Spleen (tissue), 11 donors: Measurements from ENCODE around the gene LMO3. TPM values are rescaled to one million over a fixed set of nuclear protein-coding genes. Genes with fewer than 3 reads are reported as not detected.

Source experiments
- DNase-seq: peaks from one replicate; pipeline ENCODE4 v3.0.0-alpha.2; 2020
- H3K27ac ChIP-seq, 8 donors: fragments of 200-600 bp; sonication (generic) in 7 of 8; 1 replicate in 4 of 8; 2 replicates in 4 of 8; pipeline versions ENCODE4 v1.5.0 to v1.8.0; 2016 to 2021; ENCODE audit warnings: inconsistent platforms in 4 of 8, mild to moderate bottlenecking in 4 of 8, moderate library complexity in 1 of 8
- H3K27me3 ChIP-seq, 7 donors: fragments of 200-600 bp; sonication (generic) in 6 of 7; replicated peaks in 1 of 7; 1 replicate in 4 of 7; 2 replicates in 3 of 7; pipeline versions ENCODE4 v1.5.0 to v1.8.0; 2016 to 2021; ENCODE audit warnings: inconsistent platforms in 3 of 7, mild to moderate bottlenecking in 1 of 7
- H3K36me3 ChIP-seq, 6 donors: fragments of 200-600 bp; sonication (generic) in 5 of 6; 1 replicate in 4 of 6; 2 replicates in 2 of 6; pipeline versions ENCODE4 v1.5.0 to v1.8.0; 2016 to 2021; ENCODE audit warnings: inconsistent platforms in 2 of 6
- H3K4me1 ChIP-seq, 6 donors: fragments of 200-600 bp; sonication (generic) in 5 of 6; 1 replicate in 3 of 6; 2 replicates in 3 of 6; pipeline versions ENCODE4 v1.5.0 to v1.8.0; 2016 to 2021; ENCODE audit warnings: inconsistent platforms in 3 of 6
- H3K4me3 ChIP-seq, 8 donors: fragments of 200-600 bp; sonication (generic) in 7 of 8; 1 replicate in 4 of 8; 2 replicates in 4 of 8; pipeline versions ENCODE4 v1.5.0 to v1.8.0; 2016 to 2021; ENCODE audit warnings: inconsistent platforms in 4 of 8, mild to moderate bottlenecking in 4 of 8, moderate library complexity in 2 of 8
- H3K9me3 ChIP-seq, 8 donors: fragments of 200-600 bp; sonication (generic) in 7 of 8; 1 replicate in 4 of 8; 2 replicates in 4 of 8; pipeline versions ENCODE4 v1.5.0 to v1.8.0; 2016 to 2021; ENCODE audit warnings: inconsistent platforms in 4 of 8
- POLR2A ChIP-seq, 3 donors: fragments of 450-650 bp; IDR thresholded peaks; one replicate each; pipeline ENCODE4 v1.5.1; 2017; ENCODE audit warnings: antibody characterized with exemption in 3 of 3, mild to moderate bottlenecking in 1 of 3
- POLR2AphosphoS5 ChIP-seq, 3 donors: sonication (generic); formaldehyde crosslinking; IDR thresholded peaks; one replicate each; pipeline ENCODE4 v1.5.1; 2017; ENCODE audit warnings: antibody characterized with exemption in 3 of 3
- WGBS, 5 donors: extraction: QIAGEN DNeasy Blood & Tissue Kit in 3 of 5; methylation state at CpG; one replicate each; pipeline versions ENCODE4 v1.1.5 to v1.1.7; 2013 to 2018; 5-methylcytosine and 5-hydroxymethylcytosine counted together
- intact Hi-C: fragments of 100-400 bp; cut with DNase I; formaldehyde crosslinking; loops from one replicate; pipeline ENCODE4 v1.15.0; 2023; ENCODE audit warnings: low total_unique reads
- polyA plus RNA-seq, 3 donors: library from polyadenylated mRNA; stranded (reverse); fragments of 200-250 nt; gene quantifications; one replicate each; pipeline ENCODE4 v1.2.1, GENCODE V29; 2013
- total RNA-seq, 7 donors: library from RNA; depleted of rRNA in 3 of 7; stranded (reverse); fragments of >200 nt in 3 of 7; fragmentation: NEBNext Ultra II Directional in 4 of 7; extraction: Animal tissue kit (Norgen Biotek cat#: 25700) in 4 of 7; gene quantifications; one replicate each; pipeline versions ENCODE4 v1.1.0 to v1.2.1, GENCODE V29; 2016 to 2021
- TF ChIP-seq, protein P1 (sequence below), 11 experiments: fragments of 200-600 bp in 7 of 11; fragments of 450-650 bp in 4 of 11; sonication (generic) in 4 of 11; IDR thresholded peaks in 8 of 11; conservative IDR thresholded peaks in 3 of 11; 1 replicate in 7 of 11; 2 replicates in 4 of 11; pipeline versions ENCODE4 v1.4.0 to v1.8.0; 2016 to 2021; ENCODE audit warnings: antibody characterized with exemption in 11 of 11, inconsistent platforms in 4 of 11, mild to moderate bottlenecking in 1 of 11
- donor health status: healthy with polysubstance abuse.
- donor health status: DM: no; HTN: no; CAD: no; lungs with moderate emphysema.
- donor health status: DM: no; HTN: no; CAD: no.
- donor health status: Bipolar disorder and iron deficiency.
- donor health status: healthy.
- donor health status: DM: no; HTN: no; CAD: no.
- donor health status: DM: yes; HTN: yes; CAD: no.

Gene LMO3
- total and polyA plus RNA-seq, 10 donors = 0.07 to 2.5 (median 0.48) TPM; not detected in 1

DNA sequence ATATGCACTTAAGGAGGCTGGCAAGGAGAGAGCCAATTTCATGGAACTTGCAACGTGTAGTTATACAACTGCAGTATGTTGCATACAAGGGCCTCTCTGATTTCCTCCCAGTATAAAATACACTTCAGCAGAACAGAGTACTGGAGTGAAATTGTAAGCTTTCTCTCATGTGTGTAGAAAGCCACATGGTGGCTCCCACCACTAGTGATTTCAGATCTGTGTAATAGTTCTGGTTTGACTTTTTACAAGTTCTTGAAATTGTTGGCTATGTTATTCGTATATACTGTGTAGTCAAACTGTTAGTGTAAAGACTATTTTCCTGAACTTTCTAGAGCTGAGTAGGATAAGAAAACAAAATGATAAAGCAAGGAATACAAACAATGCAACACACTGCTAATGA is 16.4 kb upstream of the LMO3 start:
- intact Hi-C loops = no loop called here
- Histone ChIP-seq H3K4me1 (no peaks in the 10 kb centered on the region), H3K27me3 (no peaks in the 10 kb centered on the region), H3K36me3 (no peaks in the 10 kb centered on the region), H3K9me3 (peaks cover 0 to 13% (median 5%) of the 10 kb centered on the region in 8 donors), H3K4me3 (no peak overlapping the region), H3K27ac (no peak overlapping the region)
- WGBS, 5 donors = 55 to 78% (median 70%) methylated on average over 2 of the region's 2 CpGs
- no peak for DNase-seq
- TF ChIP-seq, protein P1, sequence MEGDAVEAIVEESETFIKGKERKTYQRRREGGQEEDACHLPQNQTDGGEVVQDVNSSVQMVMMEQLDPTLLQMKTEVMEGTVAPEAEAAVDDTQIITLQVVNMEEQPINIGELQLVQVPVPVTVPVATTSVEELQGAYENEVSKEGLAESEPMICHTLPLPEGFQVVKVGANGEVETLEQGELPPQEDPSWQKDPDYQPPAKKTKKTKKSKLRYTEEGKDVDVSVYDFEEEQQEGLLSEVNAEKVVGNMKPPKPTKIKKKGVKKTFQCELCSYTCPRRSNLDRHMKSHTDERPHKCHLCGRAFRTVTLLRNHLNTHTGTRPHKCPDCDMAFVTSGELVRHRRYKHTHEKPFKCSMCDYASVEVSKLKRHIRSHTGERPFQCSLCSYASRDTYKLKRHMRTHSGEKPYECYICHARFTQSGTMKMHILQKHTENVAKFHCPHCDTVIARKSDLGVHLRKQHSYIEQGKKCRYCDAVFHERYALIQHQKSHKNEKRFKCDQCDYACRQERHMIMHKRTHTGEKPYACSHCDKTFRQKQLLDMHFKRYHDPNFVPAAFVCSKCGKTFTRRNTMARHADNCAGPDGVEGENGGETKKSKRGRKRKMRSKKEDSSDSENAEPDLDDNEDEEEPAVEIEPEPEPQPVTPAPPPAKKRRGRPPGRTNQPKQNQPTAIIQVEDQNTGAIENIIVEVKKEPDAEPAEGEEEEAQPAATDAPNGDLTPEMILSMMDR (IDR thresholded peaks at IDR 0.05 in 8 of 11, conservative IDR thresholded peaks at IDR 0.05 in 3 of 11) = no peak
- no peak for TF ChIP-seq POLR2AphosphoS5 (IDR thresholded peaks at IDR 0.05)
- TF ChIP-seq POLR2A (IDR thresholded peaks at IDR 0.05) = no peak

GRCh38 chr12:16619537-16619936 is 13.6 kb upstream of the LMO3 start:
- intact Hi-C loops = no loop called here
- Histone ChIP-seq H3K4me1 (no peaks in the 10 kb centered on the region), H3K9me3 (peaks cover 0 to 13% (median 5%) of the 10 kb centered on the region in 8 donors), H3K4me3 (no peak overlapping the region), H3K27ac (no peak overlapping the region), H3K36me3 (no peaks in the 10 kb centered on the region), H3K27me3 (no peaks in the 10 kb centered on the region)
- DNase-seq = no peak
- TF ChIP-seq, protein P1 (IDR thresholded peaks at IDR 0.05 in 8 of 11, conservative IDR thresholded peaks at IDR 0.05 in 3 of 11) = no peak
- no peak for TF ChIP-seq POLR2AphosphoS5 (IDR thresholded peaks at IDR 0.05)
- TF ChIP-seq POLR2A (IDR thresholded peaks at IDR 0.05) = no peak

- Histone ChIP-seq H3K36me3 (no peaks in the 10 kb centered on the region), H3K27ac (no peak overlapping the region), H3K4me1 (no peaks in the 10 kb centered on the region), H3K4me3 (no peak overlapping the region), H3K27me3 (no peaks in the 10 kb centered on the region), H3K9me3 (peaks cover 0 to 13% (median 5%) of the 10 kb centered on the region in 8 donors)
- intact Hi-C loops = no loop called here
- TF ChIP-seq, protein P1 (IDR thresholded peaks at IDR 0.05 in 8 of 11, conservative IDR thresholded peaks at IDR 0.05 in 3 of 11) = no peak
- TF ChIP-seq POLR2AphosphoS5 (IDR thresholded peaks at IDR 0.05) = no peak
- TF ChIP-seq POLR2A (IDR thresholded peaks at IDR 0.05) = no peak
- WGBS, 5 donors = 48 to 71% (median 54%) methylated on average over 1 of the region's 1 CpG
- no peak for DNase-seq
Observed at GRCh38 chr12:16618256-16618655, 12.3 kb upstream of the LMO3 start.

- TF ChIP-seq POLR2A (IDR thresholded peaks at IDR 0.05) (no peak), POLR2AphosphoS5 (IDR thresholded peaks at IDR 0.05) (no peak)
- TF ChIP-seq, protein P1 (IDR thresholded peaks at IDR 0.05 in 8 of 11, conservative IDR thresholded peaks at IDR 0.05 in 3 of 11) = no peak
- no peak for DNase-seq
- intact Hi-C loops = no loop called here
- H3K36me3 ChIP-seq = no peaks in the 10 kb centered on the region
- H3K4me1 ChIP-seq = no peaks in the 10 kb centered on the region
- no peak overlapping the region for H3K27ac ChIP-seq
- no peak overlapping the region for H3K4me3 ChIP-seq
- no peaks in the 10 kb centered on the region for H3K9me3 ChIP-seq
- H3K27me3 ChIP-seq = peaks cover 0 to 33% (median 4%) of the 10 kb centered on the region in 7 donors
Observed at GRCh38 chr12:16613199-16613598, 7.2 kb upstream of the LMO3 start.
